Esophagus muscularis mucosa (tissue), 4 donors: ENCODE data around the gene PDGFD. TPM values are rescaled to one million over a fixed set of nuclear protein-coding genes. Genes with fewer than 3 reads are reported as not detected.

Source experiments
- DNase-seq: peaks from one replicate; pipeline ENCODE4 v3.0.0-alpha.2; 2017; ENCODE audit errors: extremely low spot score
- H3K27ac ChIP-seq, 4 donors: fragments of 200-600 bp; sonication (generic); replicated peaks in 1 of 4; 1 replicate in 3 of 4; 2 replicates in 1 of 4; pipeline ENCODE4 v1.5.1; 2016 to 2019; ENCODE audit warnings: mild to moderate bottlenecking in 1 of 4
- H3K27me3 ChIP-seq, 4 donors: fragments of 200-600 bp; sonication (generic); one replicate each; pipeline versions ENCODE4 v1.5.1 to v1.6.0; 2016 to 2019
- H3K36me3 ChIP-seq, 4 donors: fragments of 200-600 bp; sonication (generic); one replicate each; pipeline ENCODE4 v1.5.1; 2016 to 2019
- H3K4me1 ChIP-seq, 4 donors: fragments of 200-600 bp; sonication (generic); one replicate each; pipeline ENCODE4 v1.5.1; 2016 to 2019
- H3K4me3 ChIP-seq, 4 donors: fragments of 200-600 bp; sonication (generic); 1 replicate in 2 of 4; 2 replicates in 2 of 4; pipeline ENCODE4 v1.5.1; 2016 to 2019; ENCODE audit warnings: mild to moderate bottlenecking in 4 of 4, moderate library complexity in 1 of 4
- H3K9me3 ChIP-seq, 4 donors: fragments of 200-600 bp; sonication (generic); 1 replicate in 3 of 4; 2 replicates in 1 of 4; pipeline ENCODE4 v1.5.1; 2016 to 2019
- EP300 ChIP-seq: sonication (generic); formaldehyde crosslinking; IDR thresholded peaks from one replicate; pipeline ENCODE4 v1.6.1; 2017; ENCODE audit warnings: antibody characterized with exemption
- POLR2A ChIP-seq: fragments of 450-650 bp; IDR thresholded peaks from one replicate; pipeline ENCODE4 v1.6.1; 2017; ENCODE audit warnings: antibody characterized with exemption, moderate library complexity, mild to moderate bottlenecking, low read depth
- POLR2AphosphoS5 ChIP-seq, 2 donors: sonication (generic); formaldehyde crosslinking; IDR thresholded peaks; one replicate each; pipeline ENCODE4 v1.6.1; 2017; ENCODE audit warnings: antibody characterized with exemption in 2 of 2
- WGBS: methylation state at CpG from one replicate; pipeline ENCODE4 v1.1.5; 2018; 5-methylcytosine and 5-hydroxymethylcytosine counted together
- intact Hi-C: fragments of 100-400 bp; cut with DNase I; formaldehyde crosslinking; loops from one replicate; pipeline ENCODE4 v1.15.1; 2023
- total RNA-seq, 4 donors: library from RNA; depleted of rRNA; stranded (reverse); fragments of >200 nt; gene quantifications; one replicate each; pipeline versions ENCODE4 v1.1.0 to v1.2.1, GENCODE V29; 2016
- TF ChIP-seq, protein P1 (sequence below), 3 experiments: fragments of 200-600 bp in 2 of 3; fragments of 450-650 bp in 1 of 3; sonication (generic) in 2 of 3; IDR thresholded peaks; one replicate each; pipeline ENCODE4 v1.5.1; 2017 to 2019; ENCODE audit warnings: antibody characterized with exemption in 3 of 3, mild to moderate bottlenecking in 2 of 3, moderate library complexity in 1 of 3

Gene PDGFD
- total RNA-seq, 4 donors from 2014 or later = 4.2 to 8.6 (median 6.5) TPM

DNA sequence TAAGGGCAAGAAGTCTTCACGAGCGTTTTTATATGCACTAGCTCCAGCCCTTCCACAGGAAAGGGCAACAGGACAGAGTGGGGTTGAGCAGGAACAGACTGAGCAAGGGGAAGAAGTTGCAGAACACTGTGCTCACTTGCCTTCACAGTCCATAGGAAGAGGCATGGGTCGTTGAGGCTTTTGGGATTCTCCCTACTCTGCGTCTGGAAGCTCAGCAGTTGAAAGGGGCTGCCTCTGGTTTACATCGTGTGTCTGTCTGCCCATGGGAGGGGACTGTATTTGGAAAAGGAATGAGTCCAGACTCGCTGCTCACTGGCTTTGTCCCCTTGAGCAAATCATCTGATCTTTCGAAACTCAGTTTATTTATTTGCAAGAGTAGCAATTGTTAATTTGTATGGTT, 1.1 kb upstream of the PDGFD start:
- H3K4me1 ChIP-seq = peaks cover 4 to 20% (median 16%) of the 10 kb centered on the region in 4 donors
- H3K27ac ChIP-seq = no peak overlapping the region
- H3K4me3 ChIP-seq = no peak overlapping the region
- no peak for DNase-seq
- no peaks in the 10 kb centered on the region for H3K27me3 ChIP-seq
- H3K9me3 ChIP-seq = no peaks in the 10 kb centered on the region
- TF ChIP-seq POLR2AphosphoS5 (IDR thresholded peaks at IDR 0.05) = no peak
- TF ChIP-seq, protein P1, sequence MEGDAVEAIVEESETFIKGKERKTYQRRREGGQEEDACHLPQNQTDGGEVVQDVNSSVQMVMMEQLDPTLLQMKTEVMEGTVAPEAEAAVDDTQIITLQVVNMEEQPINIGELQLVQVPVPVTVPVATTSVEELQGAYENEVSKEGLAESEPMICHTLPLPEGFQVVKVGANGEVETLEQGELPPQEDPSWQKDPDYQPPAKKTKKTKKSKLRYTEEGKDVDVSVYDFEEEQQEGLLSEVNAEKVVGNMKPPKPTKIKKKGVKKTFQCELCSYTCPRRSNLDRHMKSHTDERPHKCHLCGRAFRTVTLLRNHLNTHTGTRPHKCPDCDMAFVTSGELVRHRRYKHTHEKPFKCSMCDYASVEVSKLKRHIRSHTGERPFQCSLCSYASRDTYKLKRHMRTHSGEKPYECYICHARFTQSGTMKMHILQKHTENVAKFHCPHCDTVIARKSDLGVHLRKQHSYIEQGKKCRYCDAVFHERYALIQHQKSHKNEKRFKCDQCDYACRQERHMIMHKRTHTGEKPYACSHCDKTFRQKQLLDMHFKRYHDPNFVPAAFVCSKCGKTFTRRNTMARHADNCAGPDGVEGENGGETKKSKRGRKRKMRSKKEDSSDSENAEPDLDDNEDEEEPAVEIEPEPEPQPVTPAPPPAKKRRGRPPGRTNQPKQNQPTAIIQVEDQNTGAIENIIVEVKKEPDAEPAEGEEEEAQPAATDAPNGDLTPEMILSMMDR (IDR thresholded peaks at IDR 0.05) = no peak
- TF ChIP-seq EP300 = no peak
- no peak for TF ChIP-seq POLR2A
- no peaks in the 10 kb centered on the region for H3K36me3 ChIP-seq
- 90% methylated on average over 7 of the region's 7 CpGs for WGBS
- intact Hi-C loops = no loop called here

DNA sequence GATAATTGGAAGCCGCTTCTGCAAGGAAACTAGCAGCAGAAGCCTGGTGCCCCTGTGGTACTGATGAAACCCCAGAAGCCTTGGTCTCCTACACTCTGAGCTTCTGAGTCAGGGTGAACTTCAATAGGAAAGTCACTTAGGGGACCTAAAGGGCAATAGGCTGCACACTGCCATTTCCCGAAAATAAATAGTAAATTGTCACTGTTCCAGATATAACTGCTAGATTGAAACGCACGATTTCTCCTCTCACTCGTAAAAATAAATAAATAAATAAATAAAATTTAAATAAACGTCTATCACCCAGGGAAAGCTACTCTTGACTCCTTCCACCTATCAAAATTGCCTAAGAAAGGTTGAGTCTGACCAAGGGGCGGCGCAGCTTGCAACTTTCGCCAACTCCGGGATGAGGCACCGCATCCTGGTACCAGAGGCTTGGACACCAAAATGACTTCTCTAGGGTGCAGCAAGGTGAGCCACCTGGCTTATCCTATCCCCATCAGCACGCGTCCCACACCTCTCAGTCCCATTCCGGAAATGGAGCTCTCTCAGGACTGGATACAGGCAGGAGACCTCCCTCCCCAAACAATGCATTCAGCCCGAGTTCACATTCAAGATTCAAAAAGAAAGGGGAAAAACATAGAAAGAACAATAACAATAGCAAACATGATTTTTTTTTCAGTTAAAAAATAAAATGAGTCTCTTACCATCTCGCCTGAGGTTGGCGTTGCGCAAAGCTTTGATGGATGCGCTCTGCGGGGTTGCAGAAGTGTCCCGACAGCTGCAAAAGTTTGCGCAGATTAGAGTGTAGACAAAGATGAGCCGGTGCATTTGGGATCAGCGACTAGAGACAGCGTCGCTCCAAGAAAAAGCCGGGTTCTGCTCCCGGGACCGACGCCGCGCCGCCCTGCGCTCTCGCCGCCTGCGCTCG, 583 bp downstream of the PDGFD start:
- Histone ChIP-seq H3K27me3 (no peaks in the 10 kb centered on the region), H3K27ac (no peak overlapping the region), H3K36me3 (no peaks in the 10 kb centered on the region), H3K4me1 (peaks cover 4 to 20% (median 16%) of the 10 kb centered on the region in 4 donors), H3K4me3 (peak overlapping the region; percentile 50 to 64 (median 54)), H3K9me3 (no peaks in the 10 kb centered on the region)
- no peak for DNase-seq
- 14% methylated on average over 38 of the region's 38 CpGs for WGBS
- TF ChIP-seq, protein P1 (IDR thresholded peaks at IDR 0.05) = no peak
- TF ChIP-seq EP300 (no peak), POLR2A (no peak), POLR2AphosphoS5 (IDR thresholded peaks at IDR 0.05) (no peak)
- intact Hi-C loops = no loop called here

GRCh38 chr11:104161751-104162450, 2.0 kb downstream of the PDGFD start:
- intact Hi-C loops = no loop called here
- Histone ChIP-seq H3K4me1 (peaks cover 4 to 20% (median 16%) of the 10 kb centered on the region in 4 donors), H3K27me3 (no peaks in the 10 kb centered on the region), H3K27ac (no peak overlapping the region), H3K9me3 (no peaks in the 10 kb centered on the region), H3K36me3 (no peaks in the 10 kb centered on the region), H3K4me3 (no peak overlapping the region)
- TF ChIP-seq EP300 = no peak
- no peak for TF ChIP-seq POLR2AphosphoS5 (IDR thresholded peaks at IDR 0.05)
- TF ChIP-seq, protein P1 (IDR thresholded peaks at IDR 0.05) = no peak
- TF ChIP-seq POLR2A = no peak
- DNase-seq = no peak
- 86% methylated on average over 1 of the region's 1 CpG for WGBS

DNA sequence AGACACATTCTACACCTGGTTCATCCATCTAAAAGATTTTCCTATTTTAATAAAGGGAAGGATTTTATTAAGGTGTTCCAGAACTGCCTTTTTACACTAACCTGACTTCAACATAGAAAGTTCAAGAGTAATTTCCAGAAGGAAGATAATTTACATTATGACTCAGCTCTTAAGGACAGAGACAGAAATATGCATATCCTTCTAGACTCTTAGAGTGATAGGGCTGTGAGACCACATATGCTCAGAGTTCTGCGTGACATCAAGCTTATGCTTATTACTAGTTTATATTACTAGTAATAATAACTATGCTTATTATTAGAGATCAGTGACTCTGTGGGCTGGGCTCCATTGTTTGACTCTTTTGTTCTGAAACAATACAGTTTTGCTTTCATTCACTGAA, 4.6 kb downstream of the PDGFD start:
- no peak overlapping the region for H3K27ac ChIP-seq
- no peaks in the 10 kb centered on the region for H3K27me3 ChIP-seq
- H3K4me3 ChIP-seq = no peak overlapping the region
- H3K4me1 ChIP-seq = peaks cover 4 to 20% (median 15%) of the 10 kb centered on the region in 4 donors
- WGBS = 100% methylated on average over 1 of the region's 1 CpG
- no peak for DNase-seq
- H3K36me3 ChIP-seq = no peaks in the 10 kb centered on the region
- TF ChIP-seq POLR2AphosphoS5 (IDR thresholded peaks at IDR 0.05) (no peak), EP300 (no peak), POLR2A (no peak)
- TF ChIP-seq, protein P1 (IDR thresholded peaks at IDR 0.05) = no peak
- H3K9me3 ChIP-seq = no peaks in the 10 kb centered on the region
- intact Hi-C loops = no loop called here
